ENCODE data around the gene EDARADD. TPM values are rescaled to one million over a fixed set of nuclear protein-coding genes. Genes with fewer than 3 reads are reported as not detected.
"Not testable (repeated sequence)": the region's sequence is repeated elsewhere in the genome, so short reads cannot be mapped to it uniquely, and the experiment has no call there.

Gene EDARADD
- total RNA-seq, 1 experiment from 2014 or later: 0.65 TPM

DNA sequence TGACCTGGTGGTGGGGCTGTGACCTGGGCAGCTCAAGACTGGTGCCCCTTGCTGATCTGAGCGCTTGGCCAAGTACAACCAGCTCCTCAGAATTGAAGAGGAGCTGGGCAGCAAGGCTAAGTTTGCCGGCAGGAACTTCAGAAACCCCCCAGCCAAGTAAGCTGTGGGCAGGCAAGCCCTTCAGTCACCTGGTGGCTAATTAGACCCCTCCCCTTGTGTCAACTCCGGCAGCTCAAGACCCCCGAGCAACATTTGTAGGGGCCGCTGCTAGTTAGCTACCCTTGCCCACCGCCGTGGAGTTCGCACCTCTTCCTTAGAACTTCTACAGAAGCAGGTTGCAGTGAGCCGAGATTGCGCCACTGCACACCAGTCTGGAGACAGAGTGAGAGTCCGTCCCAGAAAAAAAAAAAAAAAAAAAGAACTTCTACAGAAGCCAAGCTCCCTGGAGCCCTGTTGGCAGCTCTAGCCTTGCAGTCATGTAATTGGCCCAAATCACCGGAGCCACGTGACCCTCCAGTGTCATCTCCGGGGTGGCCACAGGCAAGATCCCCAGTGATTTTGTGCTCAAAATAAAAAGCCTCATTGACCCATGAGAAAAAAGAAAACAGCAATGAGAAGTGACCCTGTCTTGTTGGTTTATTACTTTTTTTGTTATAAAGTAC is 90.4 kb downstream of the EDARADD start:
- no peaks in the 10 kb centered on the region for H3K4me1 Mint-ChIP-seq (ENCODE audit: insufficient read depth, unreplicated experiment)
- H3K4me3 Mint-ChIP-seq (ENCODE audit: unreplicated experiment): no peak overlapping the region
- no peaks in the 10 kb centered on the region for H3K27me3 Mint-ChIP-seq (ENCODE audit: insufficient read depth, unreplicated experiment)
- DNase-seq (ENCODE audit: unreplicated experiment): no peak
- H3K27ac Mint-ChIP-seq (ENCODE audit: low read depth, unreplicated experiment): no peak overlapping the region
- CTCF ChIA-PET: interaction anchor here (0.6 to 11.5 kb wide), 5 partner anchors 19 to 376 kb away, joined by 3 to 376 read pairs (median 3); no protein-coding TSS in a partner anchor
- TF ChIP-seq, protein P1, sequence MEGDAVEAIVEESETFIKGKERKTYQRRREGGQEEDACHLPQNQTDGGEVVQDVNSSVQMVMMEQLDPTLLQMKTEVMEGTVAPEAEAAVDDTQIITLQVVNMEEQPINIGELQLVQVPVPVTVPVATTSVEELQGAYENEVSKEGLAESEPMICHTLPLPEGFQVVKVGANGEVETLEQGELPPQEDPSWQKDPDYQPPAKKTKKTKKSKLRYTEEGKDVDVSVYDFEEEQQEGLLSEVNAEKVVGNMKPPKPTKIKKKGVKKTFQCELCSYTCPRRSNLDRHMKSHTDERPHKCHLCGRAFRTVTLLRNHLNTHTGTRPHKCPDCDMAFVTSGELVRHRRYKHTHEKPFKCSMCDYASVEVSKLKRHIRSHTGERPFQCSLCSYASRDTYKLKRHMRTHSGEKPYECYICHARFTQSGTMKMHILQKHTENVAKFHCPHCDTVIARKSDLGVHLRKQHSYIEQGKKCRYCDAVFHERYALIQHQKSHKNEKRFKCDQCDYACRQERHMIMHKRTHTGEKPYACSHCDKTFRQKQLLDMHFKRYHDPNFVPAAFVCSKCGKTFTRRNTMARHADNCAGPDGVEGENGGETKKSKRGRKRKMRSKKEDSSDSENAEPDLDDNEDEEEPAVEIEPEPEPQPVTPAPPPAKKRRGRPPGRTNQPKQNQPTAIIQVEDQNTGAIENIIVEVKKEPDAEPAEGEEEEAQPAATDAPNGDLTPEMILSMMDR (IDR thresholded peaks at IDR 0.05; ENCODE audit: unreplicated experiment): no peak
- POLR2A ChIA-PET: interaction anchor here (0.6 to 0.7 kb wide), 2 partner anchors 573 to 903 kb away, joined by 3 read pairs; no protein-coding TSS in a partner anchor
- H3K9me3 Mint-ChIP-seq (ENCODE audit: unreplicated experiment): no peaks in the 10 kb centered on the region
- intact Hi-C loops (cut with micrococcal nuclease): no loop called here
- no TSS peak for BruUV-seq (replicated peaks)
- no peaks in the 10 kb centered on the region for H3K36me3 Mint-ChIP-seq (ENCODE audit: insufficient read depth, unreplicated experiment)

DNA sequence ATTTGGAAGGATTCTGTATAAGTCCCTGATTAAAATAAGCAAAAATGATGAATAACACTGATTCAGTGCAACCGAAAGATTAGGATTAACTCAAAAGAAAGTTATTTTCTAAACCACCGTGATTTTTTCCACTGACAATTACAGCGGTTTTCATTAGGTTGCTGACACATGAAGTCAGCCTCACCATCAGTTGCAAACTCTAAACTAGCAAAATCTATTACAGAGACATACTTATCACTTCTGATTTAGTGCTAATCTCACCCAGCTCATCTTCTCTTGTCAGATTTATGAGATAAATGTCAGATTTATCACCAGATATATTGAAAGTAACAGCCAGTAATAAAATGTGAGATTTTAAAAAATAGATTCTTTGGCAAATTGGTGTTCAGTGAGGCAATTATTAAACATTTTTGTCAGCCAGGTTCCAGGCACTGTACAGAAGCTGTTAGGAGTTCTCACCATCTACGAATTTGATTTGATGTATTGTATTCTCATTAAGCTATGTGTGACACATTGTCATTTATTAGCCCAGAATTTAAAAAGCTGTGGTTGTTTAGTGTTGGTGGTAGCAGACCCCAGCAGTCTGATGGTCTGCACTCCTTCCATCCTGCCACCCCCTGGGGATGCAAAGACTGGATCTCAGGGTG is 92.4 kb downstream of the EDARADD start:
- DNase-seq (ENCODE audit: unreplicated experiment): no peak
- H3K4me3 Mint-ChIP-seq (ENCODE audit: unreplicated experiment): no peak overlapping the region
- no peaks in the 10 kb centered on the region for H3K4me1 Mint-ChIP-seq (ENCODE audit: insufficient read depth, unreplicated experiment)
- H3K9me3 Mint-ChIP-seq (ENCODE audit: unreplicated experiment): no peaks in the 10 kb centered on the region
- peaks cover 1% of the 10 kb centered on the region for H3K27me3 Mint-ChIP-seq (ENCODE audit: insufficient read depth, unreplicated experiment)
- ChIA-PET CTCF (interaction anchor here (0.5 to 11.5 kb wide), 8 partner anchors 8 to 1211 kb away, joined by 3 to 376 read pairs (median 3); no protein-coding TSS in a partner anchor), POLR2A (interaction anchor here (0.6 to 0.8 kb wide), 2 partner anchors 89 to 418 kb away, joined by 3 read pairs; no protein-coding TSS in a partner anchor)
- TF ChIP-seq, protein P1 (IDR thresholded peaks at IDR 0.05; ENCODE audit: unreplicated experiment): no peak
- H3K27ac Mint-ChIP-seq (ENCODE audit: low read depth, unreplicated experiment): no peak overlapping the region
- intact Hi-C loops (cut with micrococcal nuclease): no loop called here
- H3K36me3 Mint-ChIP-seq (ENCODE audit: insufficient read depth, unreplicated experiment): no peaks in the 10 kb centered on the region
- no TSS peak for BruUV-seq (replicated peaks)

DNA sequence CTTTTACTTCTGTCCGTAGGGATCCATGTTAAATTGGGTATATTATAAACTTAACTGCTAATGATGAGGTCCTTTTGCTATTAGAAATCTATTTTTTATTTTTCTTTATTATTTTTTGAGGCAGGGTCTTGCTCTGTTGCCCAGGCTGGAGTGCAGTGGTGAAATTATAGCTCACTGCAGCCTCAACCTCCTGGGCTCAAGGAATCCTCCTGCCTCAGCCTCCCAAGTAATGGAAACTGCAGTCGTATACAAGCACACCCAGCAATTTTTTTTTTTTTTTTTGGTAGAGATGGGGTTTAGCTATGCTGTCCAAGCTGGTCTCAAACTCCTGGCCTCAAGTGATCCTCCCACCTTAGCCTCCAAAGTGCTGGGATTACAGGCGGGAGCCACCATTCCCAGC is 95.1 kb downstream of the EDARADD start:
- H3K27ac Mint-ChIP-seq (ENCODE audit: low read depth, unreplicated experiment); H3K36me3 Mint-ChIP-seq (ENCODE audit: insufficient read depth, unreplicated experiment); BruUV-seq (replicated peaks); DNase-seq (ENCODE audit: unreplicated experiment); H3K4me1 Mint-ChIP-seq (ENCODE audit: insufficient read depth, unreplicated experiment); POLR2A ChIA-PET; H3K4me3 Mint-ChIP-seq (ENCODE audit: unreplicated experiment); H3K9me3 Mint-ChIP-seq (ENCODE audit: unreplicated experiment); H3K27me3 Mint-ChIP-seq (ENCODE audit: insufficient read depth, unreplicated experiment); intact Hi-C loops (cut with micrococcal nuclease): not testable (repeated sequence)
- CTCF ChIA-PET: interaction anchor here (0.6 to 11.5 kb wide), 32 partner anchors 9 to 893 kb away, joined by 3 to 376 read pairs (median 3); no protein-coding TSS in a partner anchor

DNA sequence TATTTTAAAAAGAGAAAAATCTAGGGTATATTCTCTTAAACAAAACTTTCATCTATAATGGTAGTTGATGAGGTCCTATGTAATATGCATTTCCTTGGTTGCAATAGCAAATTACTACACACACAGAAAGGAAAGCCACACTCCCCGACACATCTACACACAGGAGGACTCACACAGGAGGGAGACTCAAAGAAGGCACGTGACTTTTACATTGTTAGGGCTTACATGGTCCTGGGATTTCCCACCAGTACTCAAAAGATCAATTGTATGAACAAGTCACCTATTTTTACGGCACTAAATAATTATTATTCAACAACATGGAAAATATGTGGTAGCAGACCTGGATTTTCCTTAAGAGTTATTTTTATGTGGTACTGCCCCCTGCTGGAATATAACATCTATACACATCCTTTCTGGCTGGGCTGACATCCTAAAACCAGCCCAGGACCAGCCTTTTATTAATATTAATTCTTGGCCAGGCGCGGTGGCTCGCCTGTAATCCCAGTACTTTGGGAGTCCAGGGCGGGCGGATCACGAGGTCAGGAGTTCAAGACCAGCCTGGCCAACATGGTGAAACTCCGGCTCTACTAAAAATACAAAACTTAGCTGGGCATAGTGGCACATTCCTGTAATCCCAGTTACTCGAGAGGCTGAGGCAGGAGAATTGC is 95.8 kb downstream of the EDARADD start:
- Mint-ChIP-seq H3K27me3 (ENCODE audit: insufficient read depth, unreplicated experiment) (peaks cover 7% of the 10 kb centered on the region), H3K27ac (ENCODE audit: low read depth, unreplicated experiment) (no peak overlapping the region), H3K9me3 (ENCODE audit: unreplicated experiment) (no peaks in the 10 kb centered on the region)

More for the DNA sequence above, 95.8 kb downstream of the EDARADD start:
- H3K4me3 Mint-ChIP-seq (ENCODE audit: unreplicated experiment): no peak overlapping the region
- intact Hi-C loops (cut with micrococcal nuclease): loop anchor here (1.0 to 5.0 kb wide), 4 partner anchors 42 to 387 kb away; partner anchors contain the start of gene ERO1B
- TF ChIP-seq, protein P1 (IDR thresholded peaks at IDR 0.05; ENCODE audit: unreplicated experiment): peak; percentile 86
- no peaks in the 10 kb centered on the region for H3K4me1 Mint-ChIP-seq (ENCODE audit: insufficient read depth, unreplicated experiment)
- peak; percentile 85 for DNase-seq (ENCODE audit: unreplicated experiment)
- no peaks in the 10 kb centered on the region for H3K36me3 Mint-ChIP-seq (ENCODE audit: insufficient read depth, unreplicated experiment)
- ChIA-PET CTCF (interaction anchor here (0.6 to 11.5 kb wide), 39 partner anchors 9 to 976 kb away, joined by 3 to 376 read pairs (median 3); no protein-coding TSS in a partner anchor), POLR2A (interaction anchor here (1.0 to 1.1 kb wide), 2 partner anchors 12 to 35 kb away, joined by 3 read pairs; no protein-coding TSS in a partner anchor)
- BruUV-seq (replicated peaks): TSS peak; percentile 75

All from MCF 10A (cell line).